NCI-H748 (cell line): ENCODE measurements around the gene ACAT1.
"Not testable (repeated sequence)": the region's sequence is repeated elsewhere in the genome, so short reads cannot be mapped to it uniquely, and the experiment has no call there.

Experiments used
- DNase-seq: peaks from one replicate; lab custom pipeline; 2025; ENCODE audit not compliant: unreplicated experiment; lab: John Stamatoyannopoulos, UW

Gene ACAT1

DNA sequence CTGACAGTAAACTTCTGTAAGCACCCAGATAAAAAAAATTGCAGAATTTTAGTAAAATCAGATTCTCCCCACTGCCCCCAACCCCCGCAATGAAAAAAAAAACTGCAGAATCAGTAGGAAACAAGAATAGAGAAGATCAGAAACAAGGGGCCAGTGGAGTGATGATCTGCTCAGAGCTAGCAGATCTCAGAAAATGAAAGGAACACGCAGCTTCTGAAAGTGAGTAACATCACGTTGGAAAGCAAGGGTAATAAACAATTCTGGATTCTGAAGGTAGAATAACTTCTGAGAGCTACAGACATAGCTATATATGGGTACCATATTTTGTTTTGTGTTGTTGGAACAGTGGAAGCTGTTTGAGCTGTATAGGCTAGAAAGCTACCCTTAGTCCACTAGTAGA lies 23.2 kb downstream of the ACAT1 start:
- DNase-seq = no peak

DNA sequence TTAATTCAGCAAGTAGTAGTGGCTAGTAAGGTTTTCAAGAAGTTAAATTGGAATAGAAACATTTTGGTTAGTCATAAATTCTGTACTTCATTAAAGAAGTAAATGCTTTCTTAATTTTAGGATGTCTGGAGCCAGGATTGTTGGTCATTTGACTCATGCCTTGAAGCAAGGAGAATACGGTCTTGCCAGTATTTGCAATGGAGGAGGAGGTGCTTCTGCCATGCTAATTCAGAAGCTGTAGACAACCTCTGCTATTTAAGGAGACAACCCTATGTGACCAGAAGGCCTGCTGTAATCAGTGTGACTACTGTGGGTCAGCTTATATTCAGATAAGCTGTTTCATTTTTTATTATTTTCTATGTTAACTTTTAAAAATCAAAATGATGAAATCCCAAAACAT lies 25.8 kb downstream of the ACAT1 start:
- no peak for DNase-seq

DNA sequence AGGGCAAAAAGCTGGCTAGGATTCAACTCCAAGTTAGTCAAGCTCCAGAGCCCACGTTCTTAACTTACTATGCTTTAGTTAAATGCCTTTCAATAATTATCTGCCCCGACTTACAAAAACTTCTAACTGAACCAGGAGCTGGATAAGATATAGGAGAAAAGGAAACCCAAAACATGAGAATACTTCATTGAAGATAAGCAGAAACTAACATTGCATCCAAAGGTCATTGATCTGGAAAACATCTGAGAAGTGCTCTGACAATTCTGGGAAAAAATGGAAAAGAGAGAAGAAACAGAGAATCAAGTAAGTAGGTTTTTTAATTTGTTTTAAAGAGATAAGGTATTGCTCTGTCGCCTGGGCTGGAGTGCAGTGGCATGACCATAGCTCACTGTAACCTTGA lies 27.2 kb downstream of the ACAT1 start:
- no peak for DNase-seq

DNA sequence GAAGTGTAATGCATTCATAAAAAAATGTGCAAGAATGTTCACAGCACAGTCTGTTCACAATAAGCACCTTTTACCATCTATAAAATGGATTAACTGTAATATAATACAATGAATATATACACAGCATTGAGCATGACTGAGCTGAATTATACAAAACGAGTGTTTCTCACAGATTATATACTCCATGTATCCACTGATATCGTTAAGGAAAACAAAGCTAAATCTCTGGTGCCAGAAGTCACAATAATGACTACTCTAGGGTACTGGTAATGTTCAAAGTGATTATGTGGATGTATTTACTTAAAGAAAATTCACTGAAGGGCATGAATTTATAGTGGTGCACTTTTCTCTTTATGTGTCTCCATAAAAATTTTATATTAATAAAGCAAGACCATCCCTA lies 33.2 kb downstream of the ACAT1 start:
- DNase-seq = no peak

DNA sequence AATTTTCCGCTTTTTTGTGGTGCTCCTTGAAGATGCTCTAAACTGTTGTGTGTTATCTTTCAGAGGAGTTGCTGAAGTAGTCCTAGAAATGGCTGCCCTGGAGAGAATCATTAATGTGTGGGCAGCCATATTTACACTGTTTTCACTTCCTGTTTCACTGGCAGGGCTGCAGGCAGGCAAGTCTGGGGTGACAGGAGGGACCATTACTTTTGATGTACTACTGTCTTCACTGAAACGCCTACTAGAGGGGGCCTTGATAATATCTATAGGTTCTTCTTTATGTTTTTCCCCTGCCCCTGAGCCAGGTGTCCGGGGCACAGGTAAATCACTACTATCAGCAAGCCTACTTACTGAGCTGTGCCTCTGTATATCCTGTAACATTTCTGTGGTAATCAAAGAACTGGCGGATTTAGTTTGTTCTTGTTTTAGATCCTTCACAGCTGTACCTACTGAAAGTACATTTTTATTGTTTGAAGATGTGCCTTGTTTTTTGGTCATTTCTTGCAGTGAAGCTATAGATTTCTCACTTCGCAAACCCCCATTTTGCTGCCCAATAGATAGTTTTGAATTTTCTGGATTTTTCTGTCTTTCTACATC lies 39.7 kb downstream of the ACAT1 start:
- no peak for DNase-seq

DNA sequence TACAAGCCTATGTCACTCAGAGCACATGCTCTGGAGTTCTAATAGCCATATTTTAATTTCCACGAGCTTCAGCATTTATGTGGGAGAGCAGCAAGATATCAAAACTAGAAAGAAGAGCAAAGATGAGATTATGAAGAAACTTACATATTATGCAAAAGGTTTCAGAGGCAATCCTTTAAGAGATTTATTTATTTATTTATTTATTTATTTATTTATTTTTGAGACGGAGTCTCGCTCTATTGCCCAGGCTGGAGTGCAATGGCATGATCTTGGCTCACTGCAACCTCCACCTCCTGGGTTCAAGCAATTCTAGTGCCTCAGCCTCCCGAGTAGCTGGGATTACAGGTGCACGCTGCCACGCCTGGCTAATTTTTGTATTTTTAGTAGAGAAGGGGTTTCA lies 41.5 kb downstream of the ACAT1 start:
- not testable (repeated sequence) for DNase-seq

DNA sequence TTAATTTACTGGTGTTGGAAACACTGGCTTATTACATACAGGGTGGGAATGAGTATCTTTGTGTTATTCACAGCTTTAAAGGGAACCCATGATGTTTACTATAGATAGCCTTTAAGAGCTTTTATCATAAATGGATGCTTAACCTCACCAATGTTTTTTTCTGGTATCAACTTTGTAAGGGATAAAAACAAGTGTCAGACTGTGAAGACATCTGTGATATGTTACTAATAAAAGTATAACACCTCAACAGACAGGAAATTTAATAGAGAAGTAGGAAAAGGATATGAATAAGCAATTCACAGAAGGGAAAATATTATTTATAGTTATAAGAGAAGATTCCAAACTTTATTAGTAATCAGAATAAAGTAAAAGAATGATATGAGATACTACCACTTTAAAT lies 46.3 kb downstream of the ACAT1 start:
- DNase-seq = no peak

DNA sequence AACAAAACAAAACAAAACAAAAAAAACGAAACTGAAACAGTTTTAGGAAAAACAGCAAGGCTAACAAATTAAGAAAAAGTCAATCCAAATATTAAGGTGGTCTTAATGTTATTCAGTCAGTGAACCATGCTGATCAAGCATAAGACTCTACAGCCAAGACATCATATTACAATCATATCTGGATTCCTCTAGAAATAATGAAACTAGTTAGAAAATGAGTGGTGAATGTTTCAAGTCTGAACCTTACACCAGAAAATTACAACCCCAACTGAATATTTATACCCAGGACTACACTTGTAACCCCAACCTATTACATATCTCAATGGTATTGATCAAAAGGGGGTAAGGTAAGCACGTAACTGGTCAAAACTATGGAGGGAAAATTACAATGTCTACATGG lies 48.8 kb downstream of the ACAT1 start:
- DNase-seq = no peak

DNA sequence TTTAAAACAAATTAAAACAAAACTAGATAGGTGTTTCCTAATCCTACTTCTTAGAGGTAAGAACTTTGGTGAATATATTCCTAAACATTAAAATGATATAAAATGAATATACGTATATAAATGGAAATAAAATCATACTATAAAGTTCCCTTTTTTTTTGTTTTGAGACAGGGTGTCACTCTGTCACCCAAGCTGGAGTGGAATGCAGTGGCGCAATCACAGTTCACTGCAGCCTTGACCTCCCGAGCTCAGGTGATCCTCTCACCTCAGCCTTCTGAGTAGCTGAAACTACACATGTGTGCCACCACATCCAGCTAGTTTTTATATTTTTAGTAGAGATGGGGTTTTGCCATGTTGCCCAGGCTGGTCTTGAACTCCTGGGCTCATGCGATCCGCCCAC lies 56.2 kb downstream of the ACAT1 start:
- no peak for DNase-seq

DNA sequence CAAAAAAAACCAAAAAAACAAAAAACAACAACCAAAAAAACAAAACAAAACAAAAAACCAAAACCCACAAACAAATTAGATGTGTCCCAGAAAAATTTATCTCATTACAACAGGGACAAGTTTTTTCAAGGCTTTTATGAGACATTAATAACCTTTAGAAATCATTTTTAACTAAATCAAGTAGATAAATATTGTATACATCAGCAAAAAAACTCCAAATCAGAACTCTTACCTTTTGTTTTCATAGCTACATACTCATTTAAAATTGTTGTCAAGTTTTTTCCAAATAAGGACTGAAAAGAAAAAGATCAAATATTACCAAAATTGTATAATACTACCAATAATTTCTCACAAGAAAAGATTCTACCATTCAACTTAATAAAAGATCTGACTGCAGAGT lies 72.4 kb downstream of the ACAT1 start:
- no peak for DNase-seq

DNA sequence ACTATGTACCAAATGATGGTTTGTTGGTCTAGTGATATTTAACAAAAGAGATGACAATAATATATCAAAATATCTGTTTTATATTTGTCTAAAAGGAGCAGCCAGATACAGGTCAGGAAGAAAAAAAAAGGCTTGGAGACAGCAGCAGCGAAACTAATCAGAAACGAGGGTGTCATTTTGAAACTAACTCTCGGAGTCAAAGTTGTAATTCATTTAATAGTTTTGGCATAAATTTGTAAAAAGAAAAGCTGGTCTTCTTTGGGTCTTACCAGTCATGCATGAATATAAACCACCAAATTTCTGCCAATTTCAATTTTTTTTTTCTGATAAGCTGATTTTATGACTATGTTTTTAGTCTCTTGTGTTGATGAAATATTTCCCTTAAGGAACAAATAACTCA lies 75.5 kb downstream of the ACAT1 start:
- no peak for DNase-seq
